ENCODE results near the gene CASZ1.

Gene CASZ1

DNA sequence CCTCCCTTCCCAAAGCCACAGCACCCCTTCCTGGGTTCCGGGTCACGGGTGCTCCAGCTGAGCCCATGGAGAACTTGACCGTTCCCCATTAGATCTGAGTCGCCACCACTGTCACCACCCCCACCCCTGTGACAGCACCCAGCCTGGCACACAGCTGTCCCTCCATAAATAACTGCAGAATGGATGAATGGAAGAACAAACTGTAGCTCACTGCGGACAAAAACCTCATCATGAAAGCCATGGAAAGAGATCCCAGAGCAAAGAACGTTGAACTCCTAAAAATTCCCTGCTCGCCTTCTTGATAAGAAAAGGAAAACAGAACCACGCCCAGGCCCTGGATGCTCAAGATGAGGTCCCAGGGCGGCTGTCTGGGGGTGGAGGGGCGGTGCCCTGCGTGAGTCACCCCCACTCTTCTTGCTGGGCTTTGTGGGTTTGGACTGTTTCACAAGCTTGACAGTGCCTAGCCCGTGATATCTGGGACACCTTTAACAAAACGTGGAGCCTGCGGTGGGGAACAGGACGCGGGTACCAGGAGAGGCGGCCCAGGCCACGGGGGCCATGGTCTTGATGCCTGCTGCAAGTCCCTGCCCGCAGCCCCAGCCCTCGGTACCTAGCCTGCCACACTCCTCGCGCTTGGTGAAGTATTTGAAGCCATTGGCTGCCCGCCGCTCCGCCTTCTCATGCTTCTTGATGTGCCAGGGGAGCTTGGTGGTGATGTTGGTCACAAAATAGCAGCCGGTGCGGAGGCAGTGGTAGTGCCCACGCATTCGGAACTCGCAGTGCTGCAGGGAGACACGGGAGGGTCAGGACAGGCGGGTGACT, 151.9 kb downstream of the CASZ1 start:
- TF ChIP-seq TAF1 (IDR thresholded peaks at IDR 0.05; ENCODE audit: low read depth, low read length) (no peak), POLR2AphosphoS5 (IDR thresholded peaks at IDR 0.05; ENCODE audit: low read depth, low read length) (no peak), POU2F2 (IDR thresholded peaks at IDR 0.05; ENCODE audit: low read depth, low read length) (no peak), PAX5 (IDR thresholded peaks at IDR 0.05; ENCODE audit: insufficient read depth, low read length, severe bottlenecking) (no peak), POLR2A (IDR thresholded peaks at IDR 0.05; ENCODE audit: low read depth, low read length) (no peak), SPI1 (IDR thresholded peaks at IDR 0.05; ENCODE audit: low read depth, low read length) (no peak)
- FAIRE-seq (no peak), DNase-seq (ENCODE audit: insufficient read length, low spot score) (no peak)

DNA sequence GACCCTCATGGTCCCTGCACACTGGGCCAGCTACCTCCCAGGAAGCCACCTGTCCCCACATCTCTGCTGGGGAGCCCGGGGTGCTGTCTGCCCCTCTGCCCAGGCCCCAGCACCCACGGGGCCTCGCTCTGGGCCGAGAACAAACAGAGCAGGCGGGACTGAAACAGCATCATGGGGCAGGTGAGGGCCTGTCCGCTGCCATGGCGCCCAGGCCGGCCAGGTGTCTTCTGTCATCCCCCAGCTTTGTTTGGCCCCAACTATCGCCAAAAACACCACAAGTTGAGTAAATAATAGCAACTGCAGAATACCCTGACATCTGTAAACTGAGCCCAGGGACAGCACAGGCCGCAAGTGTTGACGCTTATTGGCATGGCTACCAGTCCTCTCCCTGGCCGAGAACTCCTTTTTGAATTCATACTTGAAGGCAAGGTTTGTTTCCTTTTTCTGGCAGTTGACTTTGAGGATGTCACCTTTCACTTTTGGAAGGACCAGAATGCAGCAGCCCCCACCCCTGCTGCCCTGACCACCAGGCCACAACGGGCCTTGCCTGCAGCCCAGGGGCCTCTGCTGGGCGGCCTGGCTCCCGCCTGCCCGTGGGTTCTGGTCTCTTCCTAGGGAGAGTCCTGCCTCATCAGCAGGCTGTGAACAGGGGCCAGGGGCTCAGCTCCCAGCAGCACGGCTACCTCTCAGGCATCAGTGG, 152.7 kb downstream of the CASZ1 start:
- DNase-seq (ENCODE audit: insufficient read length, low spot score) (no peak), FAIRE-seq (no peak)
- TF ChIP-seq SPI1 (IDR thresholded peaks at IDR 0.05; ENCODE audit: low read depth, low read length) (no peak), TAF1 (IDR thresholded peaks at IDR 0.05; ENCODE audit: low read depth, low read length) (no peak), POLR2A (IDR thresholded peaks at IDR 0.05; ENCODE audit: low read depth, low read length) (no peak), POLR2AphosphoS5 (IDR thresholded peaks at IDR 0.05; ENCODE audit: low read depth, low read length) (no peak), PAX5 (IDR thresholded peaks at IDR 0.05; ENCODE audit: insufficient read depth, low read length, severe bottlenecking) (no peak), POU2F2 (IDR thresholded peaks at IDR 0.05; ENCODE audit: low read depth, low read length) (no peak)

DNA sequence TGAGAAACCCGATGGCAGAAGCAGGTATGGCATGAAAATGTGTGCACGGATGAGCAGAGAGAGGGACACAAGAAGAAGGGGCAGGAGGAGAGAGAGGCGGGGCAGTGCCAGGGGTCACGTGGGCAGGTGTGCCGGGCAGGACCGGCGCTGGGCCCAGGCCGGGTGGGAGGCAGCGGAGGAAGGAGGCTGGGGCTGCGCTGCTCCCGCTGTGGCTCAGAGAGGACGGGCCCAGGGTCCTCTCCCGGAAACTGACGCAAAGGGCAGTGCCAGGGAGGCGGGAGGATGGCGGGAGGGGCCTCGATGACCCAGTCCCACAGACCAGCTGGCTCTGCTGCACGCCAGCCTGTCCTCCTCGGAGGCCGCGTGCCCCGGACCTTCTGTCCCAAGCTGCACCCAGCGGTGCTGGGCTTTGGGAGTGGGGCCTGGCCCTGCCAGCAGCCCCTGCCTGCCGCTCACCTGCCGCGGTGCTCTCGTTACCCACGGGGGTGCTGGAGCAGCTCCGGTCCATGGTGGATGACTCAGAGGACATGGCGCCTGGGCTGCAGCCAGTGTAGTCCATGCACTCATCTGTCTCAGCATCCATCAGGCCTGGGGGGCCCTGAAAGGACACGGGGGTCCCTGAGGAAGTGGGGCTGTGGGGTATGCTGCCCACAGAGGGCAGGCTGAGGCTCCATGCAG, 153.9 kb downstream of the CASZ1 start:
- FAIRE-seq: no peak
- DNase-seq (ENCODE audit: insufficient read length, low spot score): no peak
- TF ChIP-seq SPI1 (IDR thresholded peaks at IDR 0.05; ENCODE audit: low read depth, low read length): no peak
- no peak for TF ChIP-seq TAF1 (IDR thresholded peaks at IDR 0.05; ENCODE audit: low read depth, low read length)
- no peak for TF ChIP-seq POU2F2 (IDR thresholded peaks at IDR 0.05; ENCODE audit: low read depth, low read length)
- no peak for TF ChIP-seq POLR2AphosphoS5 (IDR thresholded peaks at IDR 0.05; ENCODE audit: low read depth, low read length)
- no peak for TF ChIP-seq POLR2A (IDR thresholded peaks at IDR 0.05; ENCODE audit: low read depth, low read length)
- TF ChIP-seq PAX5 (IDR thresholded peaks at IDR 0.05; ENCODE audit: insufficient read depth, low read length, severe bottlenecking): no peak

DNA sequence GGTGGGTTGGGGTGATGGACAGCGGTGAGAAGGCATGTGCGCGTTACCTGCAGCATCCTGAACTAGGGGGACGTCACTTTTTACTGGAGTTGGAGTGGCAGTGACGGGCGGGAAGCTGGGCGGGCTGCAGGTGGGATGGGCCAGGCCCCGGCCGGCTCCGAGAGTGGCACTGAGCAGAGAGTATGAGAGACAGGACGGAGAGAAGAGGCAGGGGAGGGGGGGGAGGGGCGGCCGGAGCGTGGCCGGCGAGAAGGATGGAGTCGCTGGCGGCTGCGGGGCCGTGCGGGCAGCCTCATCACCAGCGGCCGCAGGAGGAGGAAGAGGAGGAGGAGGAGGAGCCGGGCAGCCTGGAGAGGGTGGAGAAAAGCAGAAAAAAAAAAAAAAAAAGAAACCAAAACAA, 154.5 kb downstream of the CASZ1 start:
- FAIRE-seq: no peak
- TF ChIP-seq PAX5 (IDR thresholded peaks at IDR 0.05; ENCODE audit: insufficient read depth, low read length, severe bottlenecking) (no peak), POU2F2 (IDR thresholded peaks at IDR 0.05; ENCODE audit: low read depth, low read length) (no peak), TAF1 (IDR thresholded peaks at IDR 0.05; ENCODE audit: low read depth, low read length) (no peak), POLR2AphosphoS5 (IDR thresholded peaks at IDR 0.05; ENCODE audit: low read depth, low read length) (no peak), SPI1 (IDR thresholded peaks at IDR 0.05; ENCODE audit: low read depth, low read length) (no peak), POLR2A (IDR thresholded peaks at IDR 0.05; ENCODE audit: low read depth, low read length) (no peak)

DNA sequence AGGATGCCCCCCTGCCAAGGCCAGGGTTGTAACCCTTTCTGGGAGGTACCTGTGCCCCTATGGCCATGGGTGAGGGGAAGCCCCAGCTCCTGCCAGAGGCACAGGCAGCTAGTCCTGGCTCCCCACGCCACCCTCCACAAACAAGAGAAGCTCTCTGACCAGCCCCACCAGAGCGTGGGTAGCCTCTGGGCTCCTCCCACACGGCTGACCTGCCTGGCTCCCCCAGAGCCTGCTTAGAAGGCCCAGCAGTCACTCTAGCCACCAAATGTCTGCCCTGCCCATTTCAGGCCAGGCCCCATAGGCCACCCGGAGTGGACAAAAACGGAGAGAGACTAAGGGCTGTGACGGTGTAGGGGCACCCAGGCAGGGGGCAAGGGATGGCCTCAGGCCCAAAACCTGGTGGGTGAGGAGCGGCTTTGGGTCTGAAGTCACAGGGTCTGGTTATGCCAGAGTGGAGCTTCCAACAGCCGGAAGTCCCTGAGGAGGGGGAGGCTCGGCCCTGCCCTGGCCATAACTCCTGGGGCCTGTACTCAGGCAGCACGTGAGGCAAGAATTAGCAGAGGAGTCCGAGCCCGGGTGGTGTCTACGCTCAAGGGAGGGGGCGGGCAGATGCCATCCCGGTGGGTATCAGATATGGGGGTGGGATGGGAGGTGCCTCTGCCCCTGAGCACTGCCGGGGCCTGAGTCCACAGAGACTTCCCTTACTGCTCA, 155.4 kb downstream of the CASZ1 start:
- FAIRE-seq (no peak), DNase-seq (ENCODE audit: insufficient read length, low spot score) (no peak)
- TF ChIP-seq POLR2AphosphoS5 (IDR thresholded peaks at IDR 0.05; ENCODE audit: low read depth, low read length): no peak
- no peak for TF ChIP-seq TAF1 (IDR thresholded peaks at IDR 0.05; ENCODE audit: low read depth, low read length)
- no peak for TF ChIP-seq PAX5 (IDR thresholded peaks at IDR 0.05; ENCODE audit: insufficient read depth, low read length, severe bottlenecking)
- no peak for TF ChIP-seq SPI1 (IDR thresholded peaks at IDR 0.05; ENCODE audit: low read depth, low read length)
- no peak for TF ChIP-seq POLR2A (IDR thresholded peaks at IDR 0.05; ENCODE audit: low read depth, low read length)
- no peak for TF ChIP-seq POU2F2 (IDR thresholded peaks at IDR 0.05; ENCODE audit: low read depth, low read length)

More for the DNA sequence above, 154.5 kb downstream of the CASZ1 start:
- no peak for DNase-seq (ENCODE audit: insufficient read length, low spot score)

DNA sequence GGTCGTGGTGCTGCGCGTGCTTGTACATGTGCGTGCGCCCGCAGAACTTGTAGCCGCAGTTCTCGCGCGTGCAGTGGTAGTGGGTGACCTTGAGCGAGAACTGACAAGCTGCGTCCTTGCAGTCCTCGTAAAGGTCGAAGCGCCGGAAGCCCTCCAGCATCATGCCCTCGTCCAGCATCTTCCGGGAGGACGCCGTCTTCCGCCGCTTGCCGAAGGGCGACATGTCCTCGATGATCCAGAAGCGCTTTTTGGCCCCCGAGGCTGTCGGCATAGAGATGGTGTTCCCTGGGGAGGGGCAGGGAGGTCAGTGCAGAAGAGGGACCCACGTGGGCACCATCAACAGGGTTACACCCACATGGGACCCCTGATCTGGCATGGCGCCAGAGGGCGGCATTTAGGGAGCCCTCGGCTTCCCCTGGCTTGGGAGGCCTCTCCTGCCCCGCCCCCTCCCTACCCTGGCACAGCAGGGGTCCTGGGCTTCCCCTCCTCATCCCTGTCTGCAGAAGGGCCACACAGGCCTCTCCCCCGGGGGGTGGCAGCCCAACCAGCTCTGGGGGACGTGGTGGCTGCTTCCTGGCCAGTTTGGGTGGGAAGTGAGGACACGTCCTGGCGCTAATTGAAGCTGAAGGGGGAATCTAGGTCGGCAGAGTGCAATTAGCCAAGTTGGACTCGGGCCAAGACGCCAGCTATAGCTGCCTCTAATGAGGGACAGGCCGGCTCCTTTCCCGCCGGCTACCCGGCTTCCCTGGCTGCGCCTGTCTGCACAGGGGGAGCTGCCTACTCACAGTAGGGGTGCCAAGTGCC, 156.5 kb downstream of the CASZ1 start:
- no peak for FAIRE-seq
- DNase-seq (ENCODE audit: insufficient read length, low spot score): no peak
- TF ChIP-seq POU2F2 (IDR thresholded peaks at IDR 0.05; ENCODE audit: low read depth, low read length) (no peak), POLR2AphosphoS5 (IDR thresholded peaks at IDR 0.05; ENCODE audit: low read depth, low read length) (no peak), TAF1 (IDR thresholded peaks at IDR 0.05; ENCODE audit: low read depth, low read length) (no peak), POLR2A (IDR thresholded peaks at IDR 0.05; ENCODE audit: low read depth, low read length) (no peak), PAX5 (IDR thresholded peaks at IDR 0.05; ENCODE audit: insufficient read depth, low read length, severe bottlenecking) (no peak)

DNA sequence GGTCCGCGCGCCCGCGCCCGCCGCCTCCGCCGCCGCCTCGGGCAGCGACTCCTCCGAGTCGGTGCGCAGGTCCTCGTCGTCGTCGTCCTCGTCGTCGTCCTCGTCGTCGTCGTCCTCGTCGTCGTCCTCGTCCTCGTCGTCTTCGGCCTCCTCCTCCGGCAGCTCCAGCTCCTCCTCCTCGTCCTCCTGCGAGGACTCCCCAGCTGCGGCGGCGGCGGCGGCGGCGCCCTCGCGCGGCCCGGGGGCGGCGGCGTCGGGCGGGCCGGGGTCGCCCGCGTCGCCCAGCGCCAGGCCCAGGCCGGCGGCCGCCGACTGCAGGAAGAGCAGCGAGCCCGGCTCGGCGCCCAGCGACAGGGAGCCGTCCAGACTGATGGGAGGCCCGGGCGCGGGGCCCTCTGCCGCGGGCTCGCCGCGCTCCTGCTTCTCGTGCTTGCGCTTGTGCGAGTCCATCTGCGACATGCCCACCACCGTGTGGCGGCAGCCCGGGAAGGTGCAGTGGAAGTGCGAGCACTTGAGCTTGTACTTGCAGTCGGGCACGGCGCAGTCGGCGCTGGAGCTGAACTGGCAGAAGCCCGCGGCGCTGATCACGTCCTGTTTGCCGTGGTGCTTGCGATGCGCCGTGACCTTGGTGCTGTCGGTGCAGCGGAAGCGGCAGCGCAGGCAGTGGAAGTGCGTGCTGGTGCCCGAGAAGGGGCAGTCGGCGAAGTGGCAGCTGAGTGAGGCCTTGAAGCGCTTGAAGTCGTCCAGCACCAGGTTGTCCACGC, 157.3 kb downstream of the CASZ1 start:
- no peak for DNase-seq (ENCODE audit: insufficient read length, low spot score)
- no peak for FAIRE-seq
- TF ChIP-seq SPI1 (IDR thresholded peaks at IDR 0.05; ENCODE audit: low read depth, low read length): no peak
- no peak for TF ChIP-seq POLR2A (IDR thresholded peaks at IDR 0.05; ENCODE audit: low read depth, low read length)
- TF ChIP-seq PAX5 (IDR thresholded peaks at IDR 0.05; ENCODE audit: insufficient read depth, low read length, severe bottlenecking): no peak
- no peak for TF ChIP-seq POLR2AphosphoS5 (IDR thresholded peaks at IDR 0.05; ENCODE audit: low read depth, low read length)
- TF ChIP-seq POU2F2 (IDR thresholded peaks at IDR 0.05; ENCODE audit: low read depth, low read length): no peak
- TF ChIP-seq TAF1 (IDR thresholded peaks at IDR 0.05; ENCODE audit: low read depth, low read length): no peak
